Neuron (in vitro differentiated cells): Measurements from ENCODE around the gene ZNF584.

Experiments
- H2AFZ ChIP-seq: one replicate; pipeline ENCODE4 v1.6.1; 2013; ENCODE audit warnings: low read depth, mild to moderate bottlenecking, inconsistent platforms, low read length, moderate library complexity
- H3K27me3 ChIP-seq: one replicate; pipeline ENCODE4 v1.6.1; 2013; ENCODE audit warnings: low read length; ENCODE audit not compliant: insufficient read depth
- H3K36me3 ChIP-seq: one replicate; pipeline ENCODE4 v1.6.1; 2013; ENCODE audit warnings: low read length; ENCODE audit not compliant: insufficient read depth
- H3K4me1 ChIP-seq: one replicate; pipeline ENCODE4 v1.6.1; 2013; ENCODE audit warnings: low read length; ENCODE audit not compliant: insufficient read depth
- H3K4me3 ChIP-seq: 2 replicates; pipeline ENCODE4 v1.5.1; 2013; ENCODE audit warnings: mild to moderate bottlenecking, low read length, moderate library complexity
- H3K9me3 ChIP-seq: one replicate; pipeline ENCODE4 v1.6.1; 2013; ENCODE audit warnings: low read length

The ZNF584 gene

DNA sequence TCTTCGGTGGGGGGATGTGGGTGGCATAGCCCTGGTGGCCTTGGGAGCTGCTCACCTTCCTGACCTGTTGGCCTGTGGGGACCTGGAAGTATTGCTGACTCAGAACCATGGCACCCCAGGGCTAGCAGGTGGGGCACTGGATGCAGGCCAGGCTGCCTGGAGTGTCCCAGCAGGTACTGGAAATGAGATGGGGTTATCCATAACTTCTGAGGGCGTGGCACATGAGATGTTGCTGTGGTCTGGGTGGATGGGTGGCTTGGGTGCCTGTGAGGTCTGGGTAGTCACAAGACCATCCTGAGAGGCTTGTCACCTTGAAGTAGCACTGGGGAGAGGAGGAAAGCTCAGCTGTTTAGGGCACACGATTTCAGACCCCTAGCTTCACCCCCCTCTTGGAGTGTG, 13.6 kb upstream of the ZNF584 start:
- Histone ChIP-seq H3K36me3 (peaks cover 47% of the 10 kb centered on the region), H3K9me3 (no peaks in the 10 kb centered on the region), H2AFZ (no peak overlapping the region), H3K27me3 (no peaks in the 10 kb centered on the region), H3K4me3 (no peak overlapping the region), H3K4me1 (no peaks in the 10 kb centered on the region)

- H3K36me3 ChIP-seq, result peaks cover 47% of the 10 kb centered on the region
- no peak within 1 kb of the TSS for H3K4me3 ChIP-seq
- H3K4me1 ChIP-seq, result peaks cover 3% of the 10 kb centered on the region
Observed at GRCh38 chr19:58395220-58395978, 13.1 kb upstream of the ZNF584 start, which contains the start of gene RNF225. RNF225 (plus strand) TSS chr19:58395656; CDS start chr19:58396090, 434 bp downstream.

GRCh38 chr19:58395979-58396627, 12.3 kb upstream of the ZNF584 start:
- no peaks in the 10 kb centered on the region for H3K9me3 ChIP-seq
- peaks cover 40% of the 10 kb centered on the region for H3K36me3 ChIP-seq
- H3K4me3 ChIP-seq, result no peak overlapping the region
- no peak overlapping the region for H2AFZ ChIP-seq
- H3K4me1 ChIP-seq, result peaks cover 7% of the 10 kb centered on the region
- no peaks in the 10 kb centered on the region for H3K27me3 ChIP-seq

More at GRCh38 chr19:58395220-58395978, 13.1 kb upstream of the ZNF584 start, which contains the start of gene RNF225:
- H3K9me3 ChIP-seq, result no peaks in the 10 kb centered on the region
- no peaks in the 10 kb centered on the region for H3K27me3 ChIP-seq
- H2AFZ ChIP-seq, result no peak within 1 kb of the TSS

DNA sequence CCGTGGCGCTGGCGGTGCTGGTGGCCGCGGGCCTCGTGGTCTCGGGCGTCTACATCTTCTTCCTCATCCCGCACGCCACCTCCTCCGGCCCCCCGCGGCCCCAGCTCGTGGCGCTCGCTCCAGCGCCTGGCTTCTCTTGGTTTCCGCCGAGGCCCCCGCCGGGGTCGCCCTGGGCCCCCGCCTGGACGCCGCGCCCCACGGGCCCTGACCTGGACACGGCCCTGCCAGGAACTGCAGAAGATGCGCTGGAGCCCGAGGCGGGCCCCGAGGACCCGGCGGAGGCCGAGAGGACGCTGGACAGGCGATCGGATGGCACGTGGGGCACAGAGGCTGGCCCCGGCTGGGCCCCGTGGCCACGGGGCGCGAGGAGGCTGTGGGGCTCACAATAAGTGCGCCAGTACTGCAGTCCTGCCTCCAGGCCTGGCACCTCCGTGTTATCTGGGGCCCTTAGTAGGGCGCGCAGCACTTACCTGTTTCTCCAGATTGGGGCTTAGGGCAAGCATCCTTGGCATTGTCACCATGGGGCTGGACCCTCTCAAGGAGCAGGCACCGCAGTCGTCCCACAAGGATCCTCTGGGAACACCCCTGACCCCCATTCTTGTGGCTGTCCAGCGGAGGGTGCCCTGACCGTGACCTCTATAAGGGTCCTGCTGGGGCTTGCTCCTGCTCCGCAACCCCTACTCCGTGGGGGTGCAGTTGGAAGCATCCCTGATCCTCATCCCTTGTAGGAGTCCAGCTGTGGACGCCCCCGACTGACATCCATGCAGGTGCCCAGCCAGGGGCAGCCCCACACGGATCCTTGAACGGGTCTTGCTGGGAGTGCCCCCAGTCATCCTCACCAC, 11.5 kb upstream of the ZNF584 start:
- H3K4me3 ChIP-seq, result no peak overlapping the region
- H3K27me3 ChIP-seq, result no peaks in the 10 kb centered on the region
- no peak overlapping the region for H2AFZ ChIP-seq
- peaks cover 7% of the 10 kb centered on the region for H3K4me1 ChIP-seq
- H3K36me3 ChIP-seq, result peaks cover 38% of the 10 kb centered on the region
- H3K9me3 ChIP-seq, result no peaks in the 10 kb centered on the region

DNA sequence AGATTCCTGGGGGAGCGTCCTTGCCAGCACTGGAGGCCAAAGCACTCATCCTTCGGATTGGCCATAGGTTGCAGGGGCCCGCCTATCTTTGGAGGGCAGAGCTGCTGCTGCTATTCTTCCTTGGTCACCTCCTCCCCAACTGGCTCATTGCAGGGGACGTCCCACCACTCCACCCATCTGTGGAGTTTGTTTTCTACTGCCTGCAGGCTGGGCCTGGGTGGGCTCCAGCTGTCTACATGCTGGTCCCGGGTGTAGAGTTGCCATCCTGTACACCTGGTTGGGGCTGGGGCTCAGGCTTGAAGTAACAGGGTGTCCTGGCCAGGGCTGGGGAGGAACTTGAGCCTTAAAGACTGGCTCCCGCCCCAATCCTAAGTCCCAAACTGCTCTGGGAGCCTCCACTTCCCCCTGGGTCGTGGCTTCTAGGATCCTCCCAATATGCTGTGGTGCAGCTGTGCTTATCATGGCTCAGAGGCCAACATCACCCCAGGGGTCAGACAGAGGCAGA, 10.9 kb upstream of the ZNF584 start:
- peaks cover 35% of the 10 kb centered on the region for H3K36me3 ChIP-seq
- H3K9me3 ChIP-seq, result no peaks in the 10 kb centered on the region
- no peak overlapping the region for H2AFZ ChIP-seq
- peaks cover 11% of the 10 kb centered on the region for H3K4me1 ChIP-seq
- no peaks in the 10 kb centered on the region for H3K27me3 ChIP-seq
- H3K4me3 ChIP-seq, result no peak overlapping the region

DNA sequence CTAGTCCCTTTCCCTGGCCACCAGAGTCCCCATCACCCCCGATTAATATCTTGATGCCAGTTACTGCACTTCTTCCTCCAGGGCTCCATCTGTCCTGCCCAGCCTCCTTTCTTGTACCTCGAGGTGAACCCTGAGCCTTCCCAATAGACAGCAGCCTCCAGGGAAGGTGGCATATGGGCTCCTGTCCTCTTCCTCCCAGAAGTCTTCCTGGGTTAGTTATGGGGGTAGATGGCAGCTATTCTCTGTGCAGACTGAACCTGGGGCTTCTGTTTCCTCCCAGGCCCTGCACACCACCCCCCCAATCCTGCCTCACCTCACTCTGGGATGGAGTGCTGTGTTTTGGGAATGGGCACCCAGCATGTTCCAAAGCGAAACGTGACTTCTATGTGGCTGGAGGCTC, 10.4 kb upstream of the ZNF584 start:
- peaks cover 11% of the 10 kb centered on the region for H3K4me1 ChIP-seq
- no peak overlapping the region for H2AFZ ChIP-seq
- no peaks in the 10 kb centered on the region for H3K9me3 ChIP-seq

GRCh38 chr19:58398545-58398944, 9.9 kb upstream of the ZNF584 start:
- H3K36me3 ChIP-seq, result peaks cover 26% of the 10 kb centered on the region
- peaks cover 11% of the 10 kb centered on the region for H3K4me1 ChIP-seq
- no peak overlapping the region for H3K4me3 ChIP-seq
- H3K27me3 ChIP-seq, result no peaks in the 10 kb centered on the region
- H3K9me3 ChIP-seq, result no peaks in the 10 kb centered on the region
- no peak overlapping the region for H2AFZ ChIP-seq

More for the DNA sequence above, 10.4 kb upstream of the ZNF584 start:
- Histone ChIP-seq H3K4me3 (no peak overlapping the region), H3K27me3 (no peaks in the 10 kb centered on the region), H3K36me3 (peaks cover 30% of the 10 kb centered on the region)

GRCh38 chr19:58399903-58400302, 8.5 kb upstream of the ZNF584 start:
- Histone ChIP-seq H3K36me3 (peaks cover 12% of the 10 kb centered on the region), H3K9me3 (no peaks in the 10 kb centered on the region), H3K4me1 (peaks cover 11% of the 10 kb centered on the region), H3K4me3 (peak overlapping the region; percentile 59), H3K27me3 (no peaks in the 10 kb centered on the region), H2AFZ (no peak overlapping the region)

DNA sequence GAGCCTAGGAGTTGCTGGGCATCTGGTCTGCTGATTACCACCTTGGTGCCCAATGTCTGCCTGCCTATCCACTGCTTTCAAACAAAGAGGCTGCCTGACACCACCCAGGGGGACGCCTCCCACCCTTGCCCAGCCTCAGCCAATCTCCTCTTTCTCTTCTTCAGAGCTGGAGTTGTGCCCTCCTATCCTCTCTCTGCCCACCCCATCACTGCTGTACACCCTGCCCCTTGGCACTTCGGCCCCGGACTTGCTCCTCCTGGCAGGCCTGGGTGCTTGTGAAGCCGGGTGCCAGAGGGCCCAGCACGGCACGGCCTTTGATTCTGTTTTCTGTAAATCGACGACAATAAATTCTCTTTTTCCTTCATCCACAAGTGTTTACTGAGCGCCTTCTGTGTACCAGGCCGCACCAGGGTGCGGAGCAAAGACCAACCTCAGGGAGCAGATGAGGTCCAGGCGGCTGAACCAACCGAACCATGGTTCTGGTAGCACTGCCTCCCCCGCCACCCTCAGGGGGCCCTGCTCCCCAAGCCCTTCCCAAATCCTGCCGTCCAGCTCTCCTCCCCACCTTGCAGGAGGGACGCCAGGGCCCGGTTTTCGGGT, 8.0 kb upstream of the ZNF584 start:
- no peaks in the 10 kb centered on the region for H3K9me3 ChIP-seq
- peaks cover 8% of the 10 kb centered on the region for H3K36me3 ChIP-seq
- H3K27me3 ChIP-seq, result no peaks in the 10 kb centered on the region
- H3K4me1 ChIP-seq, result peaks cover 11% of the 10 kb centered on the region
- H3K4me3 ChIP-seq, result peak overlapping the region; percentile 59
- no peak overlapping the region for H2AFZ ChIP-seq

- H3K9me3 ChIP-seq, result no peaks in the 10 kb centered on the region
- H3K36me3 ChIP-seq, result peaks cover 5% of the 10 kb centered on the region
- peak overlapping the region; percentile 59 for H3K4me3 ChIP-seq
- no peaks in the 10 kb centered on the region for H3K27me3 ChIP-seq
- H2AFZ ChIP-seq, result no peak overlapping the region
- peaks cover 11% of the 10 kb centered on the region for H3K4me1 ChIP-seq
Observed at GRCh38 chr19:58400916-58401839, 7.3 kb upstream of the ZNF584 start.

DNA sequence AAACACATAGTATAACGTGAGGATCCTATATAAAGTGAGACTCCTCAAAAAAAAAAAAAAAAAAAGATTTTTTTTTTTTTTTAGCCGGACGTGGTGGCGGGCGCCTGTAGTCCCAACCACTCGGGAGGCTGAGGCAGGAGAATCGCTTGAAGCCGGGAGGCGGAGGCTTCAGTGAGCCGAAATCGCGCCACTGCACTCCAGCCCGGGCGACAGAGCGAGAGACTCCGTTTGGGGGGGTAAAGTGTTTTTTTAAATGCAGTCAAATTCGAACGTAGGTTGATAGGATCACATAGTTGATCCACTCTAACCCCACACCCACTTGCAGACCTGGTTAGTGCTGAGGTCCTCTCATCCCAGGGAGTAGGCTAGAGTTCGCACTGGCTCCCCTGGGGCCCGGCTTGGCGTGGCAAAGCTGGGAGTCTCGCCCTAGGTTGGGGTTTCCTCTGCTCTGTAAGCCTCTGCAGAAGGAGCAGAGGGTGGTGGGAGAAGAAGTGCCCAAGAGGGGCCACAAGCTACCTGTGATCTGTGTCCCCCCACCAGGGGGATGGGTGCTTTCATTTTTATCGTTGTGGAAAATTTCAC, 6.5 kb upstream of the ZNF584 start:
- Histone ChIP-seq H3K36me3 (peaks cover 3% of the 10 kb centered on the region), H3K9me3 (no peaks in the 10 kb centered on the region), H2AFZ (no peak overlapping the region), H3K4me3 (peak overlapping the region; percentile 59), H3K4me1 (peaks cover 14% of the 10 kb centered on the region), H3K27me3 (no peaks in the 10 kb centered on the region)
